Measurements from ENCODE around the gene ACTR2. TPM values are rescaled to one million over a fixed set of nuclear protein-coding genes. Genes with fewer than 3 reads are reported as not detected.

The ACTR2 gene
- total RNA-seq, 2 experiments from 2014 or later, result 128 to 130 TPM

DNA sequence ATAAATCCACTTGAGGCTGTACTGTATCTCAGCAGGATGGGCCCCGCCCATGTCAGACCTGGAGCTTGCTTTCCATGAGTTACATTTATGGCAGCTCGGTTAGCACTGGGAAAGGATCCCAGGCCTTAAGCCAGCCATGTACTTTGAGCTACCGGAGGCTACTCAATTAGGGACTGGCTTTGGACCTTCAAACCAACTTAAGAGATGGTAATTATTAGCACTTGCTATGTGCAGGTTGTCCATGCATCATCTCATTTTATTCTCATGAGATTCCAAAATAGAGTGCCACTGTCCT lies 64.4 kb downstream of the ACTR2 start:
- H3K9me3 ChIP-seq (ENCODE audit: control insufficient read depth in 1 of 2, insufficient read depth in 1 of 2, low read length in 2 of 2), result no peaks in the 10 kb centered on the region
- no peaks in the 10 kb centered on the region for H3K27me3 ChIP-seq (ENCODE audit: control insufficient read depth in 1 of 2, insufficient read depth in 2 of 2, low read length in 2 of 2)
- no peaks in the 10 kb centered on the region for H3K36me3 ChIP-seq (ENCODE audit: insufficient read depth, low read length)
- Mint-ChIP-seq H3K27ac (no peak overlapping the region), H3K4me1 (ENCODE audit: low read depth) (no peaks in the 10 kb centered on the region), H3K36me3 (ENCODE audit: low read depth) (no peaks in the 10 kb centered on the region), H3K9me3 (no peaks in the 10 kb centered on the region), H3K4me3 (no peak overlapping the region), H3K27me3 (no peaks in the 10 kb centered on the region)
- TF ChIP-seq, protein P1, sequence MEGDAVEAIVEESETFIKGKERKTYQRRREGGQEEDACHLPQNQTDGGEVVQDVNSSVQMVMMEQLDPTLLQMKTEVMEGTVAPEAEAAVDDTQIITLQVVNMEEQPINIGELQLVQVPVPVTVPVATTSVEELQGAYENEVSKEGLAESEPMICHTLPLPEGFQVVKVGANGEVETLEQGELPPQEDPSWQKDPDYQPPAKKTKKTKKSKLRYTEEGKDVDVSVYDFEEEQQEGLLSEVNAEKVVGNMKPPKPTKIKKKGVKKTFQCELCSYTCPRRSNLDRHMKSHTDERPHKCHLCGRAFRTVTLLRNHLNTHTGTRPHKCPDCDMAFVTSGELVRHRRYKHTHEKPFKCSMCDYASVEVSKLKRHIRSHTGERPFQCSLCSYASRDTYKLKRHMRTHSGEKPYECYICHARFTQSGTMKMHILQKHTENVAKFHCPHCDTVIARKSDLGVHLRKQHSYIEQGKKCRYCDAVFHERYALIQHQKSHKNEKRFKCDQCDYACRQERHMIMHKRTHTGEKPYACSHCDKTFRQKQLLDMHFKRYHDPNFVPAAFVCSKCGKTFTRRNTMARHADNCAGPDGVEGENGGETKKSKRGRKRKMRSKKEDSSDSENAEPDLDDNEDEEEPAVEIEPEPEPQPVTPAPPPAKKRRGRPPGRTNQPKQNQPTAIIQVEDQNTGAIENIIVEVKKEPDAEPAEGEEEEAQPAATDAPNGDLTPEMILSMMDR (IDR thresholded peaks at IDR 0.05), result no peak
- no peak for ATAC-seq (ENCODE audit: poor library complexity)
- intact Hi-C loops (cut with DNase I, micrococcal nuclease), result no loop called here
- no peak for DNase-seq
- H3K4me3 ChIP-seq (ENCODE audit: low read length), result no peak overlapping the region
- CTCF ChIA-PET, result no interaction called here
- no peak overlapping the region for H3K27ac ChIP-seq (ENCODE audit: low read depth in 1 of 2, low read length in 2 of 2)
- H3K4me1 ChIP-seq (ENCODE audit: insufficient read depth, low read length), result no peaks in the 10 kb centered on the region
- POLR2A ChIA-PET, result no interaction called here

DNA sequence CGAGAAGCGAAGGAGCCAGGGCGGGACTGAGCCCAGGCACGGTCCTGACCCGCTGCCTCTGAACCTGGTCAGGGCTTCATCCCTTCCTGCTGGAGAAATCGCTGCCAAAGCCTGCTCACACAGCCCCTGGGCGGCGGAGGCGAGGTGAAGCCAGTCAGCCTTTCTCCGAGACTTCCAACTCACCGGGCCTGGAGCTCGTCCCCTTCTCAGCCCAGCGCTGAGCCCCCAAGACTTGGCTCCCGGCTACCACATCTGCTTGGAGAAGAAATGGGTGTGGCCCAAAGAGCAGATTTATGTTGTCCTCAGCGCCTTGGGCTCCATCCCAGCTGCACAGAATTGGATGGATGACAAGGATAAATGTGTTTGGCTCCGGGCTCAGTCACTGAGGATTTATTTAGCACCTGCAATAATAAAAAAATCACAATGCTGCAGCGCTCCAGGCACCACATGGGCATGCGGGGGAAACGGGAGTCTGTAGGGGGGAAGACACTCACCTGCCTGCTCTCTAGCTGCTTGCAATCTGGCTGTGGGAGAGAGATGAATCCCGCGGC lies 64.9 kb downstream of the ACTR2 start:
- Mint-ChIP-seq H3K27me3 (no peaks in the 10 kb centered on the region), H3K27ac (no peak overlapping the region), H3K4me3 (no peak overlapping the region), H3K4me1 (ENCODE audit: low read depth) (no peaks in the 10 kb centered on the region), H3K9me3 (no peaks in the 10 kb centered on the region), H3K36me3 (ENCODE audit: low read depth) (no peaks in the 10 kb centered on the region)
- intact Hi-C loops (cut with DNase I, micrococcal nuclease), result no loop called here
- H3K27ac ChIP-seq (ENCODE audit: low read depth in 1 of 2, low read length in 2 of 2), result no peak overlapping the region
- DNase-seq, result no peak
- no peaks in the 10 kb centered on the region for H3K4me1 ChIP-seq (ENCODE audit: insufficient read depth, low read length)
- no peaks in the 10 kb centered on the region for H3K27me3 ChIP-seq (ENCODE audit: control insufficient read depth in 1 of 2, insufficient read depth in 2 of 2, low read length in 2 of 2)
- TF ChIP-seq, protein P1 (IDR thresholded peaks at IDR 0.05), result no peak
- CTCF ChIA-PET, result no interaction called here
- POLR2A ChIA-PET, result no interaction called here
- H3K36me3 ChIP-seq (ENCODE audit: insufficient read depth, low read length), result no peaks in the 10 kb centered on the region
- ATAC-seq (ENCODE audit: poor library complexity), result no peak
- H3K9me3 ChIP-seq (ENCODE audit: control insufficient read depth in 1 of 2, insufficient read depth in 1 of 2, low read length in 2 of 2), result no peaks in the 10 kb centered on the region
- H3K4me3 ChIP-seq (ENCODE audit: low read length), result no peak overlapping the region

DNA sequence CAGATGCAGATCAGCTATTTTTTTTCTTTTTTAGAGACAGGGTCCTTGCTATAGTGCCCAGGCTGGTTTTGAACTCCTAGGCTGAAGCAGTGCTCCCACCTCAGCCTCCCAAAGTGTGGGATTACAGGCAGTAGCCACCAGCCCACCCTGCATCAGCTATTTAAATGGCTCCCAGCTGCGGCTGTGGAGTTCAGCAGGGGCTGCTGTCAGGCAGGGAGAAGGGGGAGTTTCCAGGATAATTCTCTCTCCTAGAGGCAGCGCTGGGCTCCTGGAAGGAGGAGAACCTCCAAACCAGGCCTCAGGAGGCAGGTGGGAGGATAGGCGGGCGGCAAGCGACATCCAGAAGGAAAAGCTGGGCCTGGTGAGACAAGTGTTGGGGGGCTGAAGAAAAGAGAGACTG lies 65.7 kb downstream of the ACTR2 start:
- intact Hi-C loops (cut with DNase I, micrococcal nuclease), result no loop called here
- H3K27me3 Mint-ChIP-seq, result no peaks in the 10 kb centered on the region
- no peaks in the 10 kb centered on the region for H3K36me3 Mint-ChIP-seq (ENCODE audit: low read depth)

More for the DNA sequence above, 65.7 kb downstream of the ACTR2 start:
- Mint-ChIP-seq H3K4me3 (no peak overlapping the region), H3K4me1 (ENCODE audit: low read depth) (peaks cover 6% of the 10 kb centered on the region), H3K9me3 (no peaks in the 10 kb centered on the region), H3K27ac (no peak overlapping the region)
- no peaks in the 10 kb centered on the region for H3K36me3 ChIP-seq (ENCODE audit: insufficient read depth, low read length)
- ATAC-seq (ENCODE audit: poor library complexity), result no peak
- H3K27me3 ChIP-seq (ENCODE audit: control insufficient read depth in 1 of 2, insufficient read depth in 2 of 2, low read length in 2 of 2), result no peaks in the 10 kb centered on the region
- TF ChIP-seq, protein P1 (IDR thresholded peaks at IDR 0.05), result no peak
- H3K4me3 ChIP-seq (ENCODE audit: low read length), result no peak overlapping the region
- H3K9me3 ChIP-seq (ENCODE audit: control insufficient read depth in 1 of 2, insufficient read depth in 1 of 2, low read length in 2 of 2), result no peaks in the 10 kb centered on the region
- no peaks in the 10 kb centered on the region for H3K4me1 ChIP-seq (ENCODE audit: insufficient read depth, low read length)
- CTCF ChIA-PET, result no interaction called here
- POLR2A ChIA-PET, result no interaction called here
- no peak overlapping the region for H3K27ac ChIP-seq (ENCODE audit: low read depth in 1 of 2, low read length in 2 of 2)
- no peak for DNase-seq
